GM15510 (cell line): ENCODE measurements around the gene PCOLCE2.

Source experiments
- POLR2A ChIP-seq: IDR thresholded peaks from 3 replicates; pipeline ENCODE4 v1.6.1; 2011; ENCODE audit warnings: borderline replicate concordance; ENCODE audit not compliant: insufficient read length; ENCODE audit errors: extremely low read depth

The PCOLCE2 gene

GRCh38 chr3:142858043-142858442 is 30.8 kb downstream of the PCOLCE2 start:
- TF ChIP-seq POLR2A: no peak

GRCh38 chr3:142857056-142857455 is 31.8 kb downstream of the PCOLCE2 start:
- no peak for TF ChIP-seq POLR2A

- TF ChIP-seq POLR2A: no peak
These were observed 35.4 kb downstream of the PCOLCE2 start for GRCh38 chr3:142853270-142854168.

GRCh38 chr3:142852009-142852408 is 36.9 kb downstream of the PCOLCE2 start:
- TF ChIP-seq POLR2A: no peak

- no peak for TF ChIP-seq POLR2A
These were observed 38.4 kb downstream of the PCOLCE2 start for GRCh38 chr3:142850395-142851023.

GRCh38 chr3:142849148-142849547 is 39.7 kb downstream of the PCOLCE2 start:
- TF ChIP-seq POLR2A: no peak

GRCh38 chr3:142846779-142847577 is 41.9 kb downstream of the PCOLCE2 start:
- no peak for TF ChIP-seq POLR2A

- TF ChIP-seq POLR2A: no peak
These were observed 44.4 kb downstream of the PCOLCE2 start for GRCh38 chr3:142844339-142844977.

GRCh38 chr3:142839831-142840230 is 49.1 kb downstream of the PCOLCE2 start:
- no peak for TF ChIP-seq POLR2A

- TF ChIP-seq POLR2A: no peak
These were observed 51.4 kb downstream of the PCOLCE2 start for GRCh38 chr3:142837526-142837925.

- TF ChIP-seq POLR2A: no peak
These were observed 60.1 kb downstream of the PCOLCE2 start for GRCh38 chr3:142828703-142829305.

GRCh38 chr3:142819179-142819578 is 69.7 kb downstream of the PCOLCE2 start:
- no peak for TF ChIP-seq POLR2A

GRCh38 chr3:142818651-142819050 is 70.2 kb downstream of the PCOLCE2 start:
- TF ChIP-seq POLR2A: no peak

GRCh38 chr3:142817897-142818296 is 71.0 kb downstream of the PCOLCE2 start:
- TF ChIP-seq POLR2A: no peak

GRCh38 chr3:142817356-142817755 is 71.5 kb downstream of the PCOLCE2 start:
- TF ChIP-seq POLR2A: no peak

GRCh38 chr3:142815803-142816202 is 73.1 kb downstream of the PCOLCE2 start:
- no peak for TF ChIP-seq POLR2A
